GM20000 (cell line): ENCODE results near the gene ANKRD40CL.

Experiments used
- DNase-seq: peaks from one replicate; pipeline ENCODE4 v3.0.0; 2012; ENCODE audit warnings: low spot score
- CTCF ChIP-seq: IDR thresholded peaks from 2 replicates; pipeline ENCODE4 v1.5.1; 2012; ENCODE audit warnings: mild to moderate bottlenecking, control low read depth; ENCODE audit errors: extremely low read depth, missing control alignments

ANKRD40CL gene

DNA sequence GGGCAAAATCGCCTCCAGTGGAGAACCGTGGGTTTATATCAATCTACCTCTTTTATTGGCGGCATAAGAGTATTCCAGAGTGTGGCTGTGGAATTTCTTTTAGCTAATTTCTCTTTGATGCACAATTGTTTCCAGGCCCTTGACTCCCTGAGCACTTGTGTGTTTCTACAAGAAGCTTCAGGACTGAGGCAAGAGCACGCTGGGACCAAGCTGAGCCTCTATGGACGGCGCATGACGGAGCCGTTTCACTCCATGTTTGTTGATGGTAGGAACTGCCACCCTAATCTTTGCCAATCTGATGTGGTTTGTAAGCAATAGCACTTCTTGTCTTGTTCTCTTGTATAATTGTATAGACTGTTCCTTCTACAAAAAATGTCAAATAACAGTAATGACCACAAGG, 11.2 kb upstream of the ANKRD40CL start:
- no peak for TF ChIP-seq CTCF
- no peak for DNase-seq

DNA sequence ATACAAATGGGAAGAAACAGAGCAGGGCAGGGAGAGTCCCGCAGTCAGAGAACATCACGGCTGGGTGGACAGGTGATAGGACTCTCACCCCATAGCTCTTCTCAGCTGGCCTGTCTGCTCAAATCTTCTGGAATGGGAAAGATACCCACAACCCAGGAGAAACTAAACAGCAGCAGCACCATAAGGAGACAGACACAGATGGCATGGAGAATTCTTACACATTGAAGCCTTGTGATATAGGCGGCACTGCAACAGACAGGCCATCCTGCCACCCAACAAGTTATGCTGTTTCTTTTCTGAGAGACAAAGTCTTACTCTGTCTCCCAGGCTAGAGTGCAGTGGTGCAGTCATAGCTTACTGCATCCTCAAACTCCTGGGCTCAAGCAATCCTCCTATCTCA, 8.6 kb upstream of the ANKRD40CL start:
- DNase-seq: no peak
- no peak for TF ChIP-seq CTCF

GRCh38 chr17:50774225-50774803, 7.0 kb upstream of the ANKRD40CL start:
- no peak for DNase-seq
- no peak for TF ChIP-seq CTCF

DNA sequence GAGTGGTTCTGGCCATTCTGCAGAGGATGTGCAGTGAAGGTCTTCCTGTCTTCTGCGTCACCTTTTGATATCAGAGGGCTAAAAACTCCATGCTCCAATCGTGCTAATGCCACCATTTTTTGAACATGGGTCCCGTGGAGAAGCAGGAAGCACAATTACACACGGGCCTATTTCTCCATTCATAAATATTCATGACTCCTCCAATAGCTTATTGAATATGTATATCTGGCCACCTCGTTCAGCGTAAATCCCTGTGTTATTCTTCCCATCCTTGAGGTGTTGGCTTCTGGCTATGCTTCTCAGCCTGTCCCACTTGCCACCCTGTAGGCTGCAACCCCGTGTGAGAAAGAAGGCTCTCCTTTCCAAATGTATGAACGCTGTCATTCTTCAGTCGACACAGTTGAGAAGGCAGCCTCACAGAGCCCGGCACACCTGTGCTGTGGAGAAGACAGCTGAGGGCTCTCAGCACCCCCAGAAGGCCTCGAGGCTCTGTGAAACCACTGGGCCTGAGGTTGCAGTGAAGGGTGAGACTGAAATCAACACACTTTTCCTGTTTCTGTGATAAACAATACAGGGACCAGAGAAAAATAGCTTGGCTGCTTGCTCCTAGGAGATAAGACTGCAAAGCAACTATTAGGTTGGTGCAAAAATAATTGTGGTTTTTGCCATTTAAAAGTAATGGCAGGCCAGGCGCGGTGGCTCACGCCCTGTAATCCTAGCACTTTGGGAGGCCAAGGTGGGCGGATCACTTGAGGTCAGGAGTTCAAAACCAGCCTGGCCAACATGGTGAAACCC, 4.9 kb upstream of the ANKRD40CL start:
- DNase-seq: no peak
- TF ChIP-seq CTCF: no peak

DNA sequence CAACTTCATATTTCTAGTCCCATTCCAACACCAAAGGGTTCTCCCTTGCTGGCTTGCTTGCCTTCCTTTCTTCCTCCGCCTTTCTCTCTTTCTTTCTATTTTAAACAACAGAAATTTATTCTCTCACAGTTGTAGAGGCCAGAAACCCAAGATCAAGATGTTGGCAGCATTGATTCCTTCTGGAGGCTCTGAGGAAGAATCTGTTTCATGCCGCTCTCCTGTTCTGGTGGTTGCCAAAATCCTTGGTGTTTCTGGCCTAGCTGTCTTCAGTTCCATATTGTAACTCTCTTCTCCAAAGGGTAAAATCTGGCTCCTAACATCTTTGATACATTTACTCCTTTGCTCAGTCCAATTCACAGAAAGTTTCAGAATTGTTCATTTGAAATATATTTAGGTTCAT, 3.0 kb upstream of the ANKRD40CL start:
- no peak for DNase-seq
- TF ChIP-seq CTCF: no peak

DNA sequence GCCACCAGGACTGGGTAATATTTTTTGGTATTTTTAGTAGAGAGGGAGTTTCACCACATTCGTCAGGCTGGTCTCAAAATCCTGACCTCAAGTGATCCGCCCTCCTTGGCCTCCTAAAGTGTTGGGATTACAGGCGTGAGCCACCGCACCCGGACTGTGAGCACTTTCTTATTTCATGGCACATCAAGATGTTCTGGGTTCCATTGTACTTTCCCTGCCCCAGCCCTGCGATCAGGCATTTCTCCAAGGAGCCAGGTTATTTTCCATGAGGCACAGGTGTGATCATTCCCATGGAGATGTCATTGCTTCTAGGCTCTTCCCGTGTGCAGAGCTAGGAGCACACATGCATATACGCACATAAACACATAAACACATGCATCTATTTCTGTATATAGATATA, 2.6 kb upstream of the ANKRD40CL start:
- TF ChIP-seq CTCF: no peak
- no peak for DNase-seq

- no peak for TF ChIP-seq CTCF
- DNase-seq: no peak
Observed at GRCh38 chr17:50768346-50768761, 1.0 kb upstream of the ANKRD40CL start.
